Activated effector memory CD4-positive, alpha-beta T cell treated with anti-CD3 and anti-CD28 coated beads, Interleukin-2, amount 50 U/mL, for 16 hours (primary cell): ENCODE data around the gene PAGE1.
"Not testable (repeated sequence)": the region's sequence is repeated elsewhere in the genome, so short reads cannot be mapped to it uniquely, and the experiment has no call there.

ENCODE experiments used
- DNase-seq: peaks from one replicate; pipeline ENCODE4 v3.0.0-alpha.2; 2020

PAGE1 gene

DNA sequence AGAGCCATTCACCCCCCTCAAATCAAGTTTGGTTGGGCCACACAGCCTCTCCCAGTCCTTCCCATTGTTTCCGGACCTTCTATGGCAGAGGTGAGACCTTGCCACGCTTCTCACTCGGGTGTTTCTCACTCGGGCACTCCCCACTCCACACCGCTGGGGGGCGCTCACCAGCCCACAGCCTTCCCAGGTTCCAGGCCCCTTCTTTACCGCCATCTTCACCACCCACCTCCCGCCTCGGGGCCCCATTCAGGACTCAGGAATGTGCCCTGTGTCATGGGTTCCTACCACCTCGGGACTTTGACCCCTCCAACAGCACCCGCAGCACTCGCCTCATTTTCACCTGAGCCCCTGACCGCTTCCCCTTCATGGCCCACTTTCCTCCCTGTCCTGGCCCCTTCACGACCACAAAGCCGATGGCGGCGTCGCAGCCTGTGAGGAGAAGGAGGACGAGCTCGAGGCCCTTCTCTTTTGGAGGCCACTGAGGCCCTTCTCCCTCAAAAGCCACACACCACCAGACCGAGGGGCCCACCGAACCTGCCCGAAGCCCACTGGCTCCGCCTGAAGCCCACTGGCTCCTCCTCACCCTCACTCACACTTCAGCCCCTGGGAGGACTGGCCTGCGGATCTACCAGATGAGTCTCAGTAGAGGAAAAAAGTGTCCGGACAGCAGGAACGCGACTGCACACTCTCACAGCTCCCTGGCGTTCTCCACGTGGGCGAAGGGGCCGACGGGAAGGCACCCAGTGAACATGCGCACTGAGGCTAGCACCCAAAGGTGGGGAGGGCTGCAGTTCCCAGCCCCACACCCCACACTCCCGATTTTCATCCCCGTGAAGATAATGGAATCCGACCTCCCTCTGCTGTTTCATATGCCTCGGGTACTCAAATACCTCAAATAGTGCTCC, at the start of gene PAGE1:
Gene PAGE1 (minus strand): TSS at position 709 of the 905 bp plus-strand sequence. CDS start 1,214 bp downstream, outside the sequence.
- DNase-seq: no peak

DNA sequence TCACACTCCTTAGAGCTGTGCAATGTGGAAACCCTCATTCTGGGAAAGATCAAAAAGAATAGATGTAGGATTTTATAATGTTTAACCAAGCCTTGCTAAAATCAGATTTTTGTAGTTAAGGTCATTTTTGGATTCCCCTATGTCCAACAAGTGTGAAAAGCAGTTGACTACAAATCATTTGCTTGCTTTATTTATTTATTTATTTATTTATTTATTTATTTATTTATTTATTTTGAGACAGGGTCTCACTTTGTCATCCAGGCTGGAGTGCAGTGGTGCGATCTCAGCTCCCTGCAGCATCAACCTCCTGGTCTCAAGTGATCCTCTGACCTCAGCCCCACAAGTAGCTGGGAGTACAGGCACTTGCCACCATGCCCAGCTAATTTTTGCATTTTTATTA, 45.7 kb upstream of the PAGE1 start:
- not testable (repeated sequence) for DNase-seq

- DNase-seq: no peak
Observed at GRCh38 chrX:49727847-49728246, 32.1 kb upstream of the PAGE1 start.

DNA sequence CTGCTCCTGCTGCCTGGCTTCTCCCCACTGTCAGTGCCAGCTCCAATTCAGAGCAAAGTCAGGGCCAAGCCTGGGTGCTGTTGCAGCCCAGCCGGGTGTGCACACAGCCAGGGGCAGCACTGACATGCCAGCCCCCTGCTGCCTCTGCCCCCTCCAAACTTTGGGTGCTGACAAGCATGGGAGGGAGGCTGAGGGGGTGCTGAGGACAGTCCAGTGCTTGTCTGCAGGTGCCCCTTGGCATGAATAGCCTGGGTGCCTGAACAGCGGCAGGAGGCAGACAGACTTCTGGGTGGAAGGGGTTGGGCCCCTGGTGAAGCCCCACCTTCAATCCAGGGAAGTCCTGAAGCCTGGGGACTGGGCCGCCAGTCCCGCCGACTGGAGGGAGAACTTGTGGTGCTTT, 31.2 kb upstream of the PAGE1 start:
- no peak for DNase-seq

DNA sequence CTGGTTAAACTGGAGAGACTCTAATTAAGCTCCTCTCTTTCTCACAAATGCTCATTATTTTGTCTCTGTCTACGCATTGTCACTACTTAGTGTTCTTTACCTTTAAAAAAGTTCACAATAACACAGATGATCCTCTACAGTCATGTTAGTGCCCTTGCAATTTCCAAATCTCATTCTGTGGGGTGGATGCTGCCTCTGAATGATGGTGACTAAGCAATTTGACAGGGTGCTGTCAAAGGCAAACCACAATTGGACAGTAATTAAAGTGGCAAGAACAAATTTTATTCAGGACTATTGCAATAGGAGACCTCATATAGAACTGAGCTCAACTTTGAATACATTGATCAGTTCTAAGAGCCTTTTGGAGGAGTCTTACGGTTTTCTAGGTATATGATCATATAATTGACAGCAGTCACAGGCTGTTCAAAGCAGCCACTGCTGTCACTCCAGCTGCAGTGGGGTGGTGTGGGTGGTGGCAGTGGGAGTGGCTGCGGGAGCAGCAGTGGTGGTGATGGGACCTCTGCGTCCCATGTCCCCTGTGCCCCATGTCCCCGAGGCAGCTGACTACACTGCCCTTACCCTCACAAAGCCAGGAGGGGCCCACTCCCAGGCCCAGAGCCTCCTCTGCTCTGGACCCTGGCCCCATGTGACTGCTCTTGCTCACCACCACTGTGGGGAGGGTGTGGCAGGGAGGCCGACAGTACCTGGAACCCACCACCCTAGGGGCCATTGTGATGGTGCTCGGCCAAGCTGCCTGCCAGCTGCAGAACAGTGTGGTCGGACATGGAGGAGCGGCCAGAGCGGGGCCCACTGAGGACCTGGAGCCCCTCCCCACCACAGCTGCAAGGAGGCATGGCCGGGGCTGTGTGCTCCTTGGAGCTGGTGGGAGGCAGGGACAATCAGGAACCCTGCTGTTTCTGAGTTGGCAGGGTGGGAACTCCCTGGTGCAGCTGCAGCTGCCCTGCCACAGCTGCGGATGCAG, 30.4 kb upstream of the PAGE1 start:
- DNase-seq: no peak

- no peak for DNase-seq
Observed at GRCh38 chrX:49725401-49725800, 29.6 kb upstream of the PAGE1 start.

- DNase-seq: not testable (repeated sequence)
Observed at GRCh38 chrX:49720106-49720505, 24.3 kb upstream of the PAGE1 start.

GRCh38 chrX:49712577-49712976, 16.8 kb upstream of the PAGE1 start:
- DNase-seq: no peak

- no peak for DNase-seq
Observed at GRCh38 chrX:49710744-49711319, 15.0 kb upstream of the PAGE1 start.

- no peak for DNase-seq
Observed at GRCh38 chrX:49704691-49705404, 9.1 kb upstream of the PAGE1 start.

- DNase-seq: no peak
Observed at GRCh38 chrX:49701933-49702332, 6.1 kb upstream of the PAGE1 start.

- no peak for DNase-seq
Observed at GRCh38 chrX:49701323-49701722, 5.5 kb upstream of the PAGE1 start.

DNA sequence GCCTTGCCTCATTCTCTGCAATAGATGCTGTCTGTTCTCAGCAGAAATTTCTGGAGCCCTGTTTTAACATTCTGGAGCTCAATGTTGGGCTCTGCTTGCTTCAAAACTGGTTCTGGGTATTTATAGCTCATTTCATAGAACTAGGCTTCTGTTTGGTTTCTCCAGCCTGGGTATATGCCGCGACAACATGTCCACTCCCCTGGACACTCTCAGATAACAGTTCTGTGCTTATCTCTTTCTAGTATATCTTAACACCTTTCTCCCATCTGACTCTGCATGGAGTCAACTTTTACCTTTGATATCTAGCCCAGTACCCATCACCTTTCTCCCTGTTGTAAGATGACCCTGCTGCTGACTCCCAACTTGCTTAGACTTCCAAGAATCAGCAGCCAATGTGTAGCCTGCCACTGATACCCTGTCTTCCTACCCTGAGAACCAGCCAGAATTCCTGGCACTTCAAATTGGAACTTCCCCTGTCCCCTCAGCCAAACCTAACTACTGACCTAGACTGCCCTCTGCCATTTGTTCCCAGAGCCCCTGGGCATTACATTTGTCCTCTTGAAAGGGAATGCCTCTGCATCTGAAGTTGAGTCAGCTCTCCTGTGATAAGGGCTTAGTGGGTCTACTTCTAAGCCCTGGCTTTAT, 20.6 kb downstream of the PAGE1 start:
- DNase-seq: no peak

- no peak for DNase-seq
Observed at GRCh38 chrX:49673394-49673793, 22.4 kb downstream of the PAGE1 start.

DNA sequence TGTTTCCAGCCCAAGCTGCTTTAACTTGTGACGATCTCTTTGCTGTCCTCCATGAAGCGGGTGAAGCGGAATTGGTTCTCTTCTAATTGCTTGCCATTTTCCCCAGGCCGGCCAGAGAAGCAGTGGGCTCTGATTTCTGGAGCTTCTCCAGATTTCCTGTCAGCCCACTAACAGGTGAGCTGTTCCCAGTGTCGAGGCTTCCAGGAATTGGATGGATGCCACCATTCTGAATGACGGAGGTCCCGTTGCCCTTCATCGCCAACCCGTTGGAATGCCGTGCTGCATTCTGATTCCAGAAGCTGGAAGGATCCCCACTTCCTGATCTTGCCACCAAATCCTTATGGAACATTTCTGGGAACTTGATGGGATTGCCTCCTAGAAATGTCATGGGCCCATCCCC, 31.0 kb downstream of the PAGE1 start:
- DNase-seq: no peak

GRCh38 chrX:49661881-49662280, 33.9 kb downstream of the PAGE1 start:
- DNase-seq: no peak

DNA sequence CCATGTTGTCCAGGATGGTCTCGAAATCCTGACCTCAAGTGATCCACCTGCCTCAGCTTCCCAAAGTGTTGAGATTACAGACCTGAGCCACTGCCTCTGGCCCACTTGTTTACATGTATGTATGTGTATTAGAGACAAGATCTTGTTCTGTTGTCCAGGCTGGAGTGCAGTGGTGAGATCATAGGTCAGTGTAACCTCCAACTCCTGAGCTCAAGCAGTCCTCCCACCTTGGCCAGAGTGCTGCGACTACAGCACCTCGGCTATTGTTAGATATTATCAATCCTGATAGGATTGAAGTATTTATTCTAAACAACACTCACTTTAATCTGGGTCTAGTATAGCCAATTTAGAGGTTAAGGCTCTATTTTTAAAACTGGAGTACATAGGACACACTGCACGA, 36.0 kb downstream of the PAGE1 start:
- no peak for DNase-seq

GRCh38 chrX:49656533-49656932, 39.3 kb downstream of the PAGE1 start:
- no peak for DNase-seq

GRCh38 chrX:49644991-49645637, 50.7 kb downstream of the PAGE1 start:
- DNase-seq: no peak
